GM12878 (cell line): ENCODE data around the gene CD63. TPM values are rescaled to one million over a fixed set of nuclear protein-coding genes. Genes with fewer than 3 reads are reported as not detected.

Source experiments
- ATAC-seq: fragments of 200-7000 bp; cut with Tn5 transposase; 3 replicates; pipeline ENCODE4 v1.9.1; 2020; ENCODE audit warnings: mild to moderate bottlenecking, moderate library complexity
- BruUV-seq: library from RNA; stranded (reverse); fragments of 400-500 nt; replicated peaks from 2 replicates; lab custom pipeline; 2021; lab: Mats Ljungman, UMichigan
- CTCF ChIA-PET: fragments of 300-600 bp; sonication (Branson Sonifier 250); formaldehyde crosslinking; extraction: SDS; loops from one replicate; lab custom pipeline; 2021; ENCODE audit warnings: inconsistent platforms; lab: Yijun Ruan, JAX
- POLR2A ChIA-PET: fragments of 350-600 bp; formaldehyde crosslinking; extraction: SDS; loops from one replicate; lab custom pipeline; 2021; ENCODE audit warnings: inconsistent platforms; lab: Charles Lee
- RAD21 ChIA-PET: fragments of 300-600 bp; sonication (Branson Sonifier 250); formaldehyde crosslinking; loops from one replicate; lab custom pipeline; 2023; ENCODE audit warnings: antibody characterized with exemption; ENCODE audit not compliant: unreplicated experiment; lab: Charles Lee
- SMC1A ChIA-PET: fragments of 300-600 bp; sonication (Branson Sonifier 250); formaldehyde crosslinking; loops from one replicate; lab custom pipeline; 2023; ENCODE audit not compliant: unreplicated experiment, uncharacterized antibody; lab: Charles Lee
- DNase-seq: peaks from one replicate; pipeline ENCODE4 v3.0.0-alpha.2; 2011; ENCODE audit warnings: low read depth, low spot score
- FAIRE-seq: peaks from 3 replicates; lab custom pipeline; 2011; peaks lifted over from hg19 to GRCh38; lab: Jason Lieb, UNC
- H2AFZ ChIP-seq: 2 replicates; pipeline ENCODE4 v1.6.0; 2011; ENCODE audit warnings: low read depth, low read length, control low read depth; ENCODE audit not compliant: control insufficient read depth
- H3K27ac ChIP-seq: 2 replicates; pipeline ENCODE4 v1.5.1; 2011; ENCODE audit warnings: control low read depth; ENCODE audit not compliant: control insufficient read depth, insufficient read depth
- H3K27me3 ChIP-seq, 2 experiments: replicated peaks in 1 of 2; 2 replicates each; pipeline versions ENCODE4 v1.6.0 to v1.6.1; 2011; ENCODE audit warnings: low read length in 1 of 2; ENCODE audit not compliant: control insufficient read depth in 2 of 2, insufficient read depth in 2 of 2
- H3K36me3 ChIP-seq, 2 experiments: 2 replicates each; pipeline ENCODE4 v1.5.1; 2011; ENCODE audit warnings: low read length in 1 of 2; ENCODE audit not compliant: control insufficient read depth in 2 of 2, insufficient read depth in 2 of 2
- H3K4me1 ChIP-seq: 2 replicates; pipeline ENCODE4 v1.6.1; 2011; ENCODE audit warnings: mild to moderate bottlenecking, low read length, moderate library complexity, mixed read lengths; ENCODE audit not compliant: control insufficient read depth, insufficient read depth
- H3K4me2 ChIP-seq: 2 replicates; pipeline ENCODE4 v1.6.0; 2011; ENCODE audit warnings: control low read depth; ENCODE audit not compliant: control insufficient read depth, insufficient read depth
- H3K4me3 ChIP-seq: fragments of 200-600 bp; sonication (generic); 2 replicates; pipeline ENCODE4 v1.5.1; 2016
- H3K79me2 ChIP-seq: 2 replicates; pipeline ENCODE4 v1.6.0; 2011; ENCODE audit warnings: low read length; ENCODE audit not compliant: control insufficient read depth, insufficient read depth
- H3K9ac ChIP-seq: 2 replicates; pipeline ENCODE4 v1.8.0; 2011; ENCODE audit warnings: low read length, control low read depth, mixed read lengths; ENCODE audit not compliant: control insufficient read depth, insufficient read depth
- H3K9me3 ChIP-seq: replicated peaks from 3 replicates; pipeline ENCODE4 v1.5.1; 2011; ENCODE audit warnings: mild to moderate bottlenecking, low read length; ENCODE audit not compliant: control insufficient read depth, insufficient read depth
- H4K20me1 ChIP-seq: 2 replicates; pipeline ENCODE4 v1.6.0; 2011; ENCODE audit not compliant: control insufficient read depth, insufficient read depth
- BCL11A ChIP-seq: IDR thresholded peaks from 2 replicates; pipeline ENCODE4 v1.6.1; 2011; ENCODE audit warnings: low read depth, low read length
- BHLHE40 ChIP-seq, 2 experiments: fragments of 450-650 bp in 1 of 2; IDR thresholded peaks; 2 replicates each; pipeline ENCODE4 v1.6.1; 2011 to 2017; ENCODE audit warnings: low read depth in 2 of 2, borderline replicate concordance in 1 of 2, improper control_type of control experiment in 1 of 2, low read length in 1 of 2, mild to moderate bottlenecking in 1 of 2
- CHD1 ChIP-seq: IDR thresholded peaks from 2 replicates; pipeline ENCODE4 v1.6.1; 2012; ENCODE audit warnings: low read depth, low read length, improper control_type of control experiment
- CREM ChIP-seq: IDR thresholded peaks from 2 replicates; pipeline ENCODE4 v1.6.1; 2014; ENCODE audit warnings: antibody characterized with exemption, low read depth
- JUNB ChIP-seq: IDR thresholded peaks from 2 replicates; pipeline ENCODE4 v1.6.1; 2016; ENCODE audit warnings: antibody characterized with exemption, mild to moderate bottlenecking
- NR2C1 ChIP-seq: fragments of 450-650 bp; IDR thresholded peaks from 2 replicates; pipeline ENCODE4 v1.6.1; 2017; ENCODE audit warnings: antibody characterized with exemption, mild to moderate bottlenecking, moderate library complexity
- NR2C2 ChIP-seq: IDR thresholded peaks from 2 replicates; pipeline ENCODE4 v1.6.1; 2011; ENCODE audit warnings: borderline replicate concordance, low read depth; ENCODE audit not compliant: control insufficient read depth, insufficient read length
- NR2F1 ChIP-seq: fragments of 450-650 bp; conservative IDR thresholded peaks from 2 replicates; pipeline ENCODE4 v1.6.1; 2017; ENCODE audit warnings: mild to moderate bottlenecking
- PAX8 ChIP-seq: fragments of 450-650 bp; IDR thresholded peaks from 2 replicates; pipeline ENCODE4 v1.6.1; 2017; ENCODE audit warnings: mild to moderate bottlenecking, moderate library complexity
- POLR2AphosphoS2 ChIP-seq: IDR thresholded peaks from 2 replicates; pipeline ENCODE4 v1.6.1; 2011; ENCODE audit warnings: low read depth, mild to moderate bottlenecking, low read length, improper control_type of control experiment, moderate library complexity
- RBBP5 ChIP-seq: fragments of 200-600 bp; sonication (generic); conservative IDR thresholded peaks from 2 replicates; pipeline ENCODE4 v1.6.1; 2016
- STAT1 ChIP-seq: fragments of 450-650 bp; conservative IDR thresholded peaks from 2 replicates; pipeline ENCODE4 v1.6.1; 2014; ENCODE audit warnings: antibody characterized with exemption, mild to moderate bottlenecking
- TCF12 ChIP-seq: IDR thresholded peaks from 2 replicates; pipeline ENCODE4 v1.6.1; 2011; ENCODE audit warnings: low read depth, mild to moderate bottlenecking, low read length
- ZBTB33 ChIP-seq: fragments of 450-650 bp; IDR thresholded peaks from 2 replicates; pipeline ENCODE4 v1.6.1; 2017; ENCODE audit warnings: mild to moderate bottlenecking
- ZNF207 ChIP-seq: fragments of 450-650 bp; IDR thresholded peaks from 2 replicates; pipeline ENCODE4 v1.6.1; 2014; ENCODE audit warnings: antibody characterized with exemption, mild to moderate bottlenecking, borderline replicate concordance
- ZNF274 ChIP-seq: IDR thresholded peaks from one replicate; pipeline ENCODE4 v1.8.0; 2011; ENCODE audit not compliant: insufficient read length, insufficient read depth
- WGBS: methylation state at CpG from one replicate; pipeline ENCODE4 v1.1.6; 2016; ENCODE audit warnings: low lambda C conversion rate; ENCODE audit not compliant: insufficient replicate concordance, insufficient coverage; ENCODE audit errors: missing lambda C conversion rate; 5-methylcytosine and 5-hydroxymethylcytosine counted together
- in situ Hi-C: fragments of 300-500 bp; cut with MboI; formaldehyde crosslinking; loops from 9 replicates; pipeline ENCODE4 v1.14.3; 2018; ENCODE audit warnings: mixed read lengths
- intact Hi-C: fragments of 100-400 bp; cut with micrococcal nuclease; formaldehyde crosslinking; loops from one replicate; pipeline ENCODE4 v1.14.2; 2022; ENCODE audit not compliant: unreplicated experiment
- polyA plus RNA-seq, 11 experiments: library from polyadenylated mRNA; depleted of rRNA in 4 of 11; unstranded in 6 of 11; stranded (reverse) in 5 of 11; fragments of >200 nt; fragmentation: Nextera tagmentation in 4 of 11; fragmentation: Illumina TruSeq in 1 of 11; extraction: Ambion mirVana in 4 of 11; extraction: Trizol in 1 of 11; gene quantifications; 1 replicate in 1 of 11; 2 replicates in 10 of 11; pipeline versions ENCODE4 v1.2.1 to v1.2.3, GENCODE V29; 2011 to 2016; ENCODE audit warnings: inconsistent platforms in 2 of 11, missing spikeins in 2 of 11, low read depth in 1 of 11
- total RNA-seq, 4 experiments: library from RNA; depleted of rRNA in 3 of 4; stranded (reverse); fragments of >200 nt in 3 of 4; fragmentation: Illumina TruSeq in 1 of 4; extraction: Trizol in 1 of 4; gene quantifications; 2 replicates each; pipeline versions ENCODE4 v1.2.1 to v1.2.3, GENCODE V29; 2013 to 2021
- TF ChIP-seq, protein P1 (sequence below): fragments of 450-650 bp; IDR thresholded peaks from 2 replicates; pipeline ENCODE4 v1.6.1; 2017; ENCODE audit warnings: mild to moderate bottlenecking, moderate library complexity

CD63 gene
- total and polyA plus RNA-seq, 10 of the 15 experiments (the other 5 are each of a cell fraction or from before 2014, with no cell fraction given), result 147 to 220 (median 183) TPM

DNA sequence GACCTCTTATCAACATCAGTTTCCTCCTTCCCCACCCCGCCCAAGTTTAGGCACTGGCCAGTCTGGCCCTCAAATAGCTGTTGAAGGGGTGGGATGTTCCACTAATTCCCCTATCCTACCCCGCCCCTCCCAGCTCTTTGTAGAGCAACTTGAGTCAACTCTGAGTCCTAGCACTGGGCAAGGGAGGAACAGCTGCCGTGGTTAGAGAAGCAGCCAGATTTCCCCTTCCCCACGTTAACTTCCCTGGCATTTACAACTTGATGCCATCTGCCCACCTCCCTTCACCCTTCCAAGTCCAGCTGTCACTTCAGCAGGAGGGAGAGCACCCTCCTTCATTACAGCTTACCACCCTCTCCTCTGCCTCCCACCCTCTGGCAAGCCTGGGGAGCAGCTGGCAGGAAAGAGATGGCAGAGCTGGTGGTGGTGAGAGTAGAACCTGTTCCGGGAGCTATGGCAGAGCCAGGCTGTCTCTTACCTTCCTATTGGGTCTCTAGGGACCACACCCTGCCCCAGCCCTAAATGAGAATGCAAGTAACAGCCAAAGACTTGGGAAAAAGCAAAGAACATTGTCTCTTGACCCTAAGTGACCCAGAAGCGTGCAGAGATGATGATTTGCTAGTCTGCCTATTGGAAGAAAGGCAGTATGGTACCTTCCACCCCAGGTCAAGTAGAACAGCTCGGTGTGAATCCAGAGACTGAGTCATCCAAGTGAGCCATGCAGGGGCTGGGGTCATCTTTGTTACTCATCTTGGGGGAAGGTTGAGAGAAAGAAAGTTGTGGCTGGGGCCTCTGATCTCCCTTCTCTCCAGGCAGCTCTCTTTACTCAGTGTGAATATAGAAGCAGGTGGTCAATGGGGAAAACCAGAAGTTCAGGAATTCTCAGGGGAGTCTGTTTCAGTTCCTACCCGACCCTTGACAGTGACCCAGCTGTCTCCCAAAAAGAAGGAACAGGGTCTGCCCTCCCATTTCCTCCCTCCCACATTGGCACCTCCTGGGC lies 11.5 kb downstream of the CD63 start:
- ChIA-PET CTCF (interaction anchor here (0.6 to 11.4 kb wide), 14 partner anchors 8 to 388 kb away, joined by 3 to 205 read pairs (median 7); partner anchors contain the start of genes CD63, PA2G4 and PYM1), POLR2A (interaction anchor here (0.7 to 3.5 kb wide), 10 partner anchors 11 to 504 kb away, joined by 3 to 39 read pairs (median 4); partner anchors contain the start of genes CD63, GDF11 and RNF41)
- peak overlapping the region; percentile 81 for H3K4me3 ChIP-seq
- no peak for TF ChIP-seq NR2C1
- TF ChIP-seq NR2F1, result peak; percentile 80
- TF ChIP-seq PAX8, result no peak
- no peak for TF ChIP-seq STAT1
- no peak for TF ChIP-seq ZNF207
- peak in 1 of 2 experiments; percentile 22; a peak in 1 of 4 replicates for TF ChIP-seq BHLHE40 (IDR thresholded peaks at IDR 0.05; ENCODE audit: borderline replicate concordance in 1 of 2, low read depth in 2 of 2, low read length in 1 of 2)
- no peak for TF ChIP-seq RBBP5
- TF ChIP-seq TCF12, result peak; percentile 74; the same call in 1 of the 2 replicates
- no peak for TF ChIP-seq BCL11A
- no peak for TF ChIP-seq CHD1
- TF ChIP-seq, protein P1, sequence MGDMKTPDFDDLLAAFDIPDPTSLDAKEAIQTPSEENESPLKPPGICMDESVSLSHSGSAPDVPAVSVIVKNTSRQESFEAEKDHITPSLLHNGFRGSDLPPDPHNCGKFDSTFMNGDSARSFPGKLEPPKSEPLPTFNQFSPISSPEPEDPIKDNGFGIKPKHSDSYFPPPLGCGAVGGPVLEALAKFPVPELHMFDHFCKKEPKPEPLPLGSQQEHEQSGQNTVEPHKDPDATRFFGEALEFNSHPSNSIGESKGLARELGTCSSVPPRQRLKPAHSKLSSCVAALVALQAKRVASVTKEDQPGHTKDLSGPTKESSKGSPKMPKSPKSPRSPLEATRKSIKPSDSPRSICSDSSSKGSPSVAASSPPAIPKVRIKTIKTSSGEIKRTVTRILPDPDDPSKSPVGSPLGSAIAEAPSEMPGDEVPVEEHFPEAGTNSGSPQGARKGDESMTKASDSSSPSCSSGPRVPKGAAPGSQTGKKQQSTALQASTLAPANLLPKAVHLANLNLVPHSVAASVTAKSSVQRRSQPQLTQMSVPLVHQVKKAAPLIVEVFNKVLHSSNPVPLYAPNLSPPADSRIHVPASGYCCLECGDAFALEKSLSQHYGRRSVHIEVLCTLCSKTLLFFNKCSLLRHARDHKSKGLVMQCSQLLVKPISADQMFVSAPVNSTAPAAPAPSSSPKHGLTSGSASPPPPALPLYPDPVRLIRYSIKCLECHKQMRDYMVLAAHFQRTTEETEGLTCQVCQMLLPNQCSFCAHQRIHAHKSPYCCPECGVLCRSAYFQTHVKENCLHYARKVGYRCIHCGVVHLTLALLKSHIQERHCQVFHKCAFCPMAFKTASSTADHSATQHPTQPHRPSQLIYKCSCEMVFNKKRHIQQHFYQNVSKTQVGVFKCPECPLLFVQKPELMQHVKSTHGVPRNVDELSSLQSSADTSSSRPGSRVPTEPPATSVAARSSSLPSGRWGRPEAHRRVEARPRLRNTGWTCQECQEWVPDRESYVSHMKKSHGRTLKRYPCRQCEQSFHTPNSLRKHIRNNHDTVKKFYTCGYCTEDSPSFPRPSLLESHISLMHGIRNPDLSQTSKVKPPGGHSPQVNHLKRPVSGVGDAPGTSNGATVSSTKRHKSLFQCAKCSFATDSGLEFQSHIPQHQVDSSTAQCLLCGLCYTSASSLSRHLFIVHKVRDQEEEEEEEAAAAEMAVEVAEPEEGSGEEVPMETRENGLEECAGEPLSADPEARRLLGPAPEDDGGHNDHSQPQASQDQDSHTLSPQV, result no peak
- TF ChIP-seq JUNB, result no peak
- TF ChIP-seq CREM, result peak; percentile 33; the same call in 1 of the 2 replicates
- TF ChIP-seq POLR2AphosphoS2, result no peak
- TF ChIP-seq ZBTB33, result no peak
- no peak for TF ChIP-seq NR2C2
- no peak for TF ChIP-seq ZNF274

More for the DNA sequence above, 11.5 kb downstream of the CD63 start:
- peak; percentile 47 for ATAC-seq
- ChIA-PET SMC1A (interaction anchor here (0.8 to 4.0 kb wide), 10 partner anchors 8 to 216 kb away, joined by 3 to 29 read pairs (median 6); partner anchors contain the start of genes CD63, ORMDL2 and SARNP), RAD21 (interaction anchor here (0.7 to 11.0 kb wide), 7 partner anchors 12 to 355 kb away, joined by 3 to 113 read pairs (median 5); partner anchors contain the start of genes CD63 and RAB5B)
- 8% methylated on average over 8 of the region's 8 CpGs for WGBS
- peaks cover 20% of the 10 kb centered on the region for H3K4me1 ChIP-seq
- peaks cover 0 to 2% of the 10 kb centered on the region in 2 experiments; a peak in 1 of 4 replicates for H3K36me3 ChIP-seq
- H3K4me2 ChIP-seq, result peak overlapping the region; percentile 100
- peak; percentile 68 for FAIRE-seq
- H2AFZ ChIP-seq, result no peak overlapping the region
- H3K9ac ChIP-seq, result peak overlapping the region; percentile 92
- H3K27me3 ChIP-seq, result no peaks in the 10 kb centered on the region
- no peaks in the 10 kb centered on the region for H3K9me3 ChIP-seq
- in situ Hi-C loops, result no loop called here
- peak overlapping the region; percentile 95 for H3K27ac ChIP-seq
- no peak for DNase-seq
- no peaks in the 10 kb centered on the region for H4K20me1 ChIP-seq
- intact Hi-C loops, result loop anchor here (2.0 kb wide), 1 partner anchor 19 kb away; no protein-coding TSS in a partner anchor
- BruUV-seq, result TSS peak; percentile 79
- H3K79me2 ChIP-seq, result peaks cover 13% of the 10 kb centered on the region
